Right hindlimb (tissue), 1 donor: ENCODE measurements around the gene CDH8.
"Not testable (repeated sequence)": the region's sequence is repeated elsewhere in the genome, so short reads cannot be mapped to it uniquely, and the experiment has no call there.

Experiments
- DNase-seq: peaks from one replicate; pipeline ENCODE4 v3.0.0-alpha.2; 2018

CDH8 gene

GRCh38 chr16:61929776-61930175 is 106.5 kb downstream of the CDH8 start:
- no peak for DNase-seq

DNA sequence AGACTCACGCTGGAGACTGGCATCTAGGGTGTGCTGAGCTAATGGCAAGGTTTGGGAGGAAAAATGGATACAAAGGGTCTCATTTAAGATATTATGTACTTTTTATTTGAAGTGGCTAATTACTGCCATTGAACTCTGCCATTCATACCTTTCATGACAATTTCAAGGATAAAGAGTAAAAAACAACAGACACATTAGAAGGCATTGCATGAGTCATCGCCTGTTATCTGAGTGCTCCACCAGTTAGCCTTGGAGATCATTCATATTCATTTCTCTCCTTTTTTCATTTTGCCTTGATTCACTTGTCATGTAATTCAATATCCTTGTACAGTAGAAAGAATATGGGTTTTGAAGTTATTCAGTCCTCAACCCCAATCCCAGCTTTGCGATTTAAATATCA is 109.5 kb downstream of the CDH8 start:
- no peak for DNase-seq

- DNase-seq: no peak
Measured at GRCh38 chr16:61923629-61924028, 112.6 kb downstream of the CDH8 start.

GRCh38 chr16:61921373-61921772 is 114.9 kb downstream of the CDH8 start:
- DNase-seq: no peak

- not testable (repeated sequence) for DNase-seq
Measured at GRCh38 chr16:61917865-61918826, 118.1 kb downstream of the CDH8 start.

- no peak for DNase-seq
Measured at GRCh38 chr16:61915569-61915968, 120.7 kb downstream of the CDH8 start.

DNA sequence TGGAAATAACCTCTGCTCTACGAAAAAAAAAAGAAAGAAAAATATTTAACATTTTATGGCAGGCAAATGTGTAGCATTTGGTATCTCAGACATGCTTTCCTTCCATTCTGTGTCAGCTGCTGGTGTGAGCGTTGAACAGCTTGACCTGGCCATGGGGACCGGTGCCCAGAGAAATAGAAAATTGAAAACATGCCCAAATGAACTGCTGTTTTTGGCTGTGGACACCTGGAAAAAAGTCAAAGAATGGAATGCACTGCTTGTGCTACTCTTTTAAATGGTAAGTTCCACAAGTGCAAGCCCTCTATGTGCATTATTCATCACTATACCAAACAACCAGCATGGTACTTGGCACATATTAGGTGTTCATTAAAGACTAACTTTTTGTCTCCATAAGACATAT is 127.2 kb downstream of the CDH8 start:
- peak; percentile 76 for DNase-seq

GRCh38 chr16:61908426-61908825 is 127.8 kb downstream of the CDH8 start:
- DNase-seq: no peak

DNA sequence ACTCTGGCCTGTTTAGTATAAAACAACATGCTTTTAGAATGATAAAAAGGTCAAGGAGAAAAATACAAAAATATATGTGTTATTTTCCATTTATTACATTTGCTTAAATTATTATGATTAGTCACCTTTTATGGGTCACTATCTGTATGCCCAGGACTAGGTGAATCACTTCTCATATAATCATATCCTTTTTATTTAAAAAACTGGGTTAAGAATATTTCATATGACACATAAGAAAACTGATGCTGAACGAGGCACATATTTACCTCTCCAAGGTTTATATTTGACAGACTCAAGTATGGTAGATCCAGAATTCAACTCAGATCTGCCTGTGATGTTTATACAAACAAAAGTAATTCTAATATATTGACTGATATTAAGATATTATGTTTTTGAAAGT is 134.5 kb downstream of the CDH8 start:
- no peak for DNase-seq

DNA sequence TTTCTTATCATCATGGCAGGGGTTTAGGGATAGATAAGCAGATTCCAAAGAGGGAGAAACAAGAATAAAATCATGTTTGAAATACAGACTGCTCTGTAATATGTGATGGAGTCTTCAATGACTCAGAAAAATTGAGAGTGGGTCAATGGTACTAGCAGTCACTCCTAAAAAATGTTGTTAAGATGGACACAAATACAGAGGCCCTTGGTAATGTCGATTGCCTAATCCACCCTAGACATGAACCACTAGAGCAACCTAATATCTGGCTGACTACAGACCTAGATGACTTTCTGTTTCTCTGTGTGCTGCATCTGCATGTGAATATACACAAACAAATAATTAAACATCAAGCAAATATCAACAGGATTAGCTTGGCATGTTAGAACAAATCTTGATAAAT is 135.8 kb downstream of the CDH8 start:
- no peak for DNase-seq

GRCh38 chr16:61897657-61898056 is 138.6 kb downstream of the CDH8 start:
- DNase-seq: no peak

- DNase-seq: no peak
Measured at GRCh38 chr16:61892531-61892930, 143.7 kb downstream of the CDH8 start.

- DNase-seq: no peak
Measured at GRCh38 chr16:61891460-61891859, 144.8 kb downstream of the CDH8 start.

DNA sequence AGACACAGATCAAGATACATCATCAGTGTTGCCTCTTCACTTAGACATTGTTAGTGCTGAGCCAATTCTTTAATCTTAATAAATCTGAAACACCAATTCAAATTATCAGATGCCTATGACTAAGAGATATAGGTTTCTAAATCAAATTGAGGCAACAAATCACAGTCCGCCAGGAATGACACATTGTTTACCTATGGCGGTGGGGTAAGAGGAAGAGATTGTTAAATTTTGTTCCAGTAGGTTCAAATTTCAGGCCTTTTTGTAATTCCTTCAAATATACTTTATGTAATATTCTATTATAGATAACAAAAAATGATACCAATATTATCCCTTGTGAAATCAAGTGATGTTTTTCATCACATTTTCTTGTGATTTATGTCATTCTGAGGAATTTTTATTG is 145.9 kb downstream of the CDH8 start:
- DNase-seq: no peak

DNA sequence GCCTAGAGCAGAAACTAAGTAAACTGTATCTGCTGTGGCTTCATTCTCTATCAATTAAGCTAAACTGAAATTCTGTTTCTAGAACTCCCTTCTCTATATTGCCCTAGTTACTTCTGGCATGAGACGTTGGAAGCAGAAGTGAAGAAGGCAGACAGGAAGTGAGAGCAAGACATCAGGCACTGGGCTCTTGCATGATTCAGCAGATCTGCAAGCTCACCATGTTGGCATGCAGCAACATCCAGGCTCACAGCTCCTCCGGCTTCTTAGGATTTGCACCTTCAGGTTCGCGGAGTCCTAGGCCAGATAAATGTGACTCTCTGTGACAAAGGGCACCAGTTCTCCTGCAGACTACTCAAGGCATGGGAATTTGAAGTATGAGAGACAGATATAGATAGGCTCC is 148.3 kb downstream of the CDH8 start:
- DNase-seq: no peak

- no peak for DNase-seq
Measured at GRCh38 chr16:61885343-61885742, 150.9 kb downstream of the CDH8 start.

DNA sequence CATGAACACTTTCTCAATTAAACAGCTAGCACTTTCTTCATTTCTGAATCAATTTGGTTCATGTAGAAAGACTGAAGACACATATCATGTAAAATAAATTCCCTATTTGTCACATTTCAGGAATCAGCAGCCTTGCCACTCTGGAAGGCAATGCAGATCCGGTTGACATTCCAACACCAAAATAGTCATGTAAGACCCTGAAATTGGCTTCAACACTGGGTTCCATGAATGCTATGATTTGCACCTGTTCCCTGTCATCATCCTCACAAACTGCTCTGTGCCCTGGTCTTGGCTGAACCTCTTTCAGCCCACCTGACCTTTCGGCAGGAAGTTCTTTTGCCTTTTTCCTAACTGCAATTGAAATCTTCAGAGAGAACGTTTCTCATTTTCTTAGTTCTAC is 156.9 kb downstream of the CDH8 start:
- DNase-seq: no peak

DNA sequence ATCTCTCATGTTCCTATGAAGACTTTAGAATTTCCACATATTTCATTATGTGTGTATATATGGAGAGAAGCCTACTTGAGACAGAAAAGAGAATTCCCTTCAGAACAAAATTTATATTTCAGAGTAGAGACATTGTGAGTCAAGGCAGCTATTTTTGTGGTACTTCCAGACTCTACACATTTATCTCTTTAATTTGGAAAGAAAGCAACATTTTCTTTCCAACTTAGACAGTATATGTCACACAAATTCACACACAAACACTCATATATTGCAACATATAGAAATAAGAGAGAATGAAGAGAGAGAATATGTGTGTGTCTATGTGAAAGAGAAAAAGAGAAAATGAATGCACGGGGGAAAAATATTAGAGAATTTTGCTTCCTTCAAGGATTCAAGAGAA is 158.8 kb downstream of the CDH8 start:
- DNase-seq: no peak

DNA sequence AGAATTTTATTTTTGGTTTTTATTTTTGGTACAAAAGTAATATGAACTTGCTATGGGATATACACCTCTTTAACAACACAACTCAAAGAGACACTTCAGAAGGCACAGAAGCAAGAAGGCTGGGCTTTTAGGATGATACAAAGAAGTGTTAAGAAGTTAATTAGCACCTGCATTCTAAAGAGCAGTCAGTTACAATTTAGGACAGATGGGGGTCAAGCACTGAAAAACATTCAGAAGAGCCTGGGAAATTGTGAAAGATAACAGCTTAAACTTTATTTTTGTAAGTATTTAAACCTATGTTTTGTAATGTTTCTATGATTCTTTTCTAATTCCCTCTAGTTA is 163.5 kb downstream of the CDH8 start:
- no peak for DNase-seq

- DNase-seq: no peak
Measured at GRCh38 chr16:61871837-61872777, 164.1 kb downstream of the CDH8 start.

GRCh38 chr16:61862221-61863155 is 173.8 kb downstream of the CDH8 start:
- no peak for DNase-seq

DNA sequence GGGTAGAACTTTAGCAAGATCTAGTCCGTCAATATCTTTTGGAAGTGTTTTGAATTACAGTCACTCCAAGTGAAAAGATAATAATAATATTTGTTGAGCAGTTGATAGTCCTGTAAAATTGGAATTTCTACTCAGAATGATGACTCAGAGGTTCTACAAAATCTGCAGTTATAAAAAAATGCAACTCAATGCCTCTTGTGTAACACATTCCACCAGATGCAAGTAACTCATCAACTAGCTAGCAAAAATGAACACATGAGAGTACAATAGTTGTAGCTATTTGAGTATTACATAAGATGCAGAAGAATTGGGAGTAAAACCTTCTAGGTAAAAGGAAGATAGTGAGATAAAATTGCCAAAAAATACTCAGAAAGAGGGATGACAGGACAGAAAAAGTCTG is 177.2 kb downstream of the CDH8 start:
- no peak for DNase-seq

DNA sequence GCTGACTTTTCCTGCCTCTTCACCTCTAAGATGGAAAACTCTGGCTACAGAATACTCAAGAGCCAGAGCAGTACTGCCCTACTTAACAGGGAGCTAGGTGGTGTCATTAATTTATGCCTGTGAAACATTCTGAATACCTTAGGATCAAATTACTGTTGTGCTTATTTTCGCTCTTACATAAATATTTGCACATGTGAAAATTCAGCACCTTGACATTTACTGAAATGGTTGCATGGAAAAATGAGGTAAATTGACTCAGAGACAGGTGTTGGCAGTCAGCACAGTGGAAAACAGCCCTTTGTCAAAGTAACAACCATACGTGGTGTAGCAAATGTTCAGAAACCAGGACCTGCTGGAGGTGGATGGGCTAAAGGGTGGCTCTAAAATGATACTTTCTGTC is 193.6 kb downstream of the CDH8 start:
- no peak for DNase-seq
